HG02885 (cell line): Measurements from ENCODE around the gene MYO1H.
"Not testable (repeated sequence)": the region's sequence is repeated elsewhere in the genome, so short reads cannot be mapped to it uniquely, and the experiment has no call there.

Experiments used
- ATAC-seq: cut with Tn5 transposase; IDR thresholded peaks from one replicate; pipeline ENCODE4 v1.9.1; 2021; ENCODE audit warnings: mild to moderate bottlenecking; ENCODE audit not compliant: unreplicated experiment, poor library complexity

MYO1H gene, protein sequence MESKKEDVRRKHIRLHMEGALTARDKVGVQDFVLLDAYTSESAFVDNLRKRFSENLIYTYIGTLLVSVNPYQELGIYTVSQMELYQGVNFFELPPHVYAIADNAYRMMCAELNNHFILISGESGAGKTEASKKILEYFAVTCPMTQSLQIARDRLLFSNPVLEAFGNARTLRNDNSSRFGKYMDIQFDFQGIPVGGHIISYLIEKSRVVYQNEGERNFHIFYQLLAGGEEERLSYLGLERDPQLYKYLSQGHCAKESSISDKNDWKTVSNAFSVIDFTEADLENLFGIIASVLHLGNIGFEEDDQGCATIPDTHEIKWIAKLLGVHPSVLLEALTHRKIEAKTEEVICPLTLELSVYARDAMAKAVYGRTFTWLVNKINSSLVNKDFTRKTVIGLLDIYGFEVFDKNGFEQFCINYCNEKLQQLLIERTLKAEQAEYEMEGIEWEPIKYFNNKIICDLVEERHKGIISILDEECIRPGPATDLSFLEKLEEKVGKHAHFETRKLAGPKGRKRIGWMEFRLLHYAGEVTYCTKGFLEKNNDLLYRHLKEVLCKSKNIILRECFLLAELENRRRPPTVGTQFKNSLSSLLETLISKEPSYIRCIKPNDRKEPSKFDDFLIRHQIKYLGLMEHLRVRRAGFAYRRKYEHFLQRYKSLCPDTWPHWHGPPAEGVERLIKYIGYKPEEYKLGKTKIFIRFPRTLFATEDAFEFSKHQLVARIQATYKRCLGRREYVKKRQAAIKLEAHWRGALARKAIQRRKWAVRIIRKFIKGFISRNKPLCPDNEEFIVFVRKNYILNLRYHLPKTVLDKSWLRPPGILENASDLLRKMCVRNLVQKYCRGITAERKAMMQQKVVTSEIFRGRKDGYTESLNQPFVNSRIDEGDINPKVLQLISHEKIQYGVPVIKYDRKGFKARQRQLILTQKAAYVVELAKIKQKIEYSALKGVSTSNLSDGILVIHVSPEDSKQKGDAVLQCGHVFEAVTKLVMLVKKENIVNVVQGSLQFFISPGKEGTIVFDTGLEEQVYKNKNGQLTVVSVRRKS

DNA sequence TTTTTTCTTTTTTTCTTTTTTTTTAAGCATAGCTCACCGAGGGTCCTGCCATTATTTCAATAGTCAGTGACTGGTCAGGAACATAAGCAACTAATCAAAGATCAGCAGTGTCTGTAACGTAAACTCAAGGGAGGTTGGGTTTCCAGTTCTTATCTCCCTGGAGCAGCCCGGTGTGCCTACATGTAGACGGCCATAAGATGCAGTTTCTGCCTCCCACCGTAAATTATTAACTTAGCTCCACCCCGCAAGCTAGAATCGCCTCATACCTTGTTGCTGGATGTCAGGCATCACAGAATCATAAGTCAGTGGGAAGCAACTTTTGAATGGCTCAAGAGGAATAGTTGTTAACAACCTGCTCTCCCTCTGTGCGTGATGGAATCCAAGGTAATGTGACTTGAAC is at the start of gene MYO1H:
MYO1H (plus strand) TSS at position 312 of the 400 bp plus-strand sequence; CDS start at position 373, 61 bp downstream.
- no peak for ATAC-seq

DNA sequence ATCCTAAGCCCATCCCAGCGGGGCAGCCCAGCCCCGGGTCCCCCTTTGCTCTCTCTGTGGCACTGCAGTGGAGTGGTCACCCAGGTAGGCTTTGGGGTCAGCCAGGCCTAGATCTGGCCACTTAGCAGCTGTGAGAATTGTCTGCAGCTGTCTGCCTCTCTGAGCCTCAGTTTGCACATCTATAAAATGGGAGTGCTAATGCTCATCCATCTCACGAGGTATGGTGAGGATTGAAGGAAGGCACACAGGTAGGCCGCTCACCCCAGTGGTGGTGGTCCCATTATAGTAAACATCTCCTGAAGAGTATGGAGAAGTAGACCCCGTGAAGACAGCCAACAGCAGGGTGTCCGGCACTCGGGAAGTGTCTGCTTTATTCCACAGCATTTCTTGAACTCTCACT is 47.9 kb upstream of the MYO1H start:
- ATAC-seq: no peak

DNA sequence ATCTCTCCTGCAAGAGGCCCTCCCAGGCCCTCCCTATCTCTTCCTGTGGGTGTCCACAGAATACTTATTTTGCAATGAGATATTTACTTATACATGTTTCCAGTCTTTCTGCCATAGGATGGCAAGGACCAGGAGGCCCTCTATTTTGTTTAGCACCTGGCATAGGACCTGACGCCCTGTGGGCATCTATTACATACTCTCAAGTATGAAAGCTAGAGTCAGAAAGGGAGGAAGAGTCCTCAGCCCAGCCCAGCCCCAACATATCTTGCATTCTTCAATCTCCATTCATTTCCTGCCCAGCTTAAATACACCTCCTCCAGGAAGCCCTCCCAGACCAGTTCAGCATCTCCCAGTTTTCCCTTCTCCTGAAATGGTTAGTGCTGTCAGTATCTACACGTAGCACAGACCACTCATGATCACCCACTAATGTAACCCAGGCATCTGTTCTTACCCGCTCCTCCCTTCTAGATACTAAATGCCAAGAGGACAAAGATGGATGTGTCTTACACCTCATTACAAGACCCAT is 46.0 kb upstream of the MYO1H start:
- ATAC-seq: no peak

DNA sequence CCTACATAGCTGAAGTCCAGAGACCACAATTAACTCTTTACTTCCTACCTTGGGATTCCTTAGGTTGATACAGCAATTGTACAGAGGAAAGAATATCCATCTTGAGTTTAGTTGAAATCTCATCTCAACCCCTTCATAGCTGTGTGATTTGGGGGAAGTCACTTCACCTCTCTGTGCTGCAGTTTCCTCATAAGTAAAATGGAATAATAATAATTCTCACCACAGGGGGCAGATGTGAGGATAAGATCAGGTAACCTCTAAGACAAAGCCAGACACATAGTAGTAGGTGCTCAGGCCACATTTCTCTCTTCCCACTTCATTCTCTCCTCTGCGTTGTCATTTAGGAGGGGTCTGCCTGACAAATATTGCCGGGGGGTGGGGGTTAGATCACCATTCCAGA is 45.3 kb upstream of the MYO1H start:
- no peak for ATAC-seq

DNA sequence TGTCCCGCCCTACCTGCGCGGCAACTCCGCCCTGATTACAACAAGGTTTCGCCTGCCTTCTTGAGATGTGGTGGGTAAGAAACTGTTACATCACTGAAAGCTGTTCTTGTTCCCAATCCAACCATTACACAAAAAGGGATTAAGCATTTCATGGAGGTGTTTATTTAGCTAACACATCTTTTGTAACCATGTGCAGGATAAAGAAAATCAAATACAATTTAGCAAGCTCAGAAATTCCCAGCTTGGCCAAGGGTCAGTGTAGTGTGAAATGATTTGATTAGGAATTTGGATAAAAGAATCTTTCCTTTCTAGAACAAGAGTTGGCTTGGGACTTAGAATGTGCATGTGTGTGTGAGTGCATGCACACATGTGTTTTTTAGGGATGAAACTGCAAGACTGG is 44.9 kb upstream of the MYO1H start:
- ATAC-seq: no peak

DNA sequence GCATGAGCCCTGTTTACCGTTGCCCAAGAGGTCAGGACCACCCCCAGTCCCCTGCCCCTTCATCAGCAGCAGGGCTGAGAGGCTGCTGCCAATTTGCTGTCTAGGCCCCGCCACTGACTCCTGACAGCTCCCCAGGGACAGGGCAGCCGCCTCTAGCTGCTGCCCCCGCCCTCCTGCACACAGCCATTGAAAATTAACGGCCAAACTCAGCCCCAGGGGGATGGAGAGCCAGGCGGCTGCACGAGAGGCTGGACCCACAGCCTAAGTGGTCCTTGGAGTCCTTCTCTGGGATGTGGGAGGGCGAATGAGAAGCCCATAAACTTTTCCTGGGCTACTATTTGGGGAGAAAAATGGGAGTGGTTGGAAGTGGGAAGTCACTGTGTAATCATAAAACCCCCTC is 43.2 kb upstream of the MYO1H start:
- ATAC-seq: no peak

DNA sequence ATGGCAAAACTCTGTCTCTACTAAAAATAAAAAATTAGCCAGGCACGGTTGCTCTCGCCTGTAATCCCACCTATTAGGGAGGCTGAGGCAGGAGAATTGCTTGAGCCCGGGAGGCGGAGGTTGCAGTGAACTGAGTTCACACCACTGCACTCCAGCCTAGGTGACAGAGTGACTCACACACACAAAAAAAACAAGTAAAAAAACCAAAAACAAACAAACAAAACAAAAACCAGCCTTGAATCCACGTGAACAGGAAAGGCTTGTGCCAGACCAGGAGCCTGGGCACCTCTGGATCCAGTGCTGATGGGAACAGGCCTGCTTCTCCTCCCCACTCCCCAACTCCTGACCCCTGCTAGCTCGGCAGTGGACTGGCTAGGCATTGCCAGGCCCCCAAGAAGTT is 42.2 kb upstream of the MYO1H start:
- no peak for ATAC-seq

DNA sequence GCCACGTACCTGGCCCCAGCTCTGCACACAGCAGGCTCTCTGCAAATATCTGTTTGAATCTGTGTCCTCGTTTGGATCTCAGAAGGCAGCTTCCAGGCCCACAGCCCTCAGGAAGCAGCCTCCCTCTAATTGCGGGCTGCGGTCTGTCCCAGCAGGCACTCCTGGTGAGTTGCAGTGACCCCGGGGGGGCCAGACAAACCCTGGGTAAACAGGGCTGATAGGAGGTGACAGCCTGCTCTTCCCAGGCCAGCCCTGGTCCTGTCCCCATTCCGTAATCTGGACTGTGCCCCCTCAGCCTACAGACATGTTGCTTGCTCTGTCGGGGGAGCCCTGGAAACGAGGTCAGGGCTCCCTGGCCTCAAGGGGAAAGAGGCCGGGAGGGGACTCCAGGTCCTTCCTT is 40.6 kb upstream of the MYO1H start:
- no peak for ATAC-seq

DNA sequence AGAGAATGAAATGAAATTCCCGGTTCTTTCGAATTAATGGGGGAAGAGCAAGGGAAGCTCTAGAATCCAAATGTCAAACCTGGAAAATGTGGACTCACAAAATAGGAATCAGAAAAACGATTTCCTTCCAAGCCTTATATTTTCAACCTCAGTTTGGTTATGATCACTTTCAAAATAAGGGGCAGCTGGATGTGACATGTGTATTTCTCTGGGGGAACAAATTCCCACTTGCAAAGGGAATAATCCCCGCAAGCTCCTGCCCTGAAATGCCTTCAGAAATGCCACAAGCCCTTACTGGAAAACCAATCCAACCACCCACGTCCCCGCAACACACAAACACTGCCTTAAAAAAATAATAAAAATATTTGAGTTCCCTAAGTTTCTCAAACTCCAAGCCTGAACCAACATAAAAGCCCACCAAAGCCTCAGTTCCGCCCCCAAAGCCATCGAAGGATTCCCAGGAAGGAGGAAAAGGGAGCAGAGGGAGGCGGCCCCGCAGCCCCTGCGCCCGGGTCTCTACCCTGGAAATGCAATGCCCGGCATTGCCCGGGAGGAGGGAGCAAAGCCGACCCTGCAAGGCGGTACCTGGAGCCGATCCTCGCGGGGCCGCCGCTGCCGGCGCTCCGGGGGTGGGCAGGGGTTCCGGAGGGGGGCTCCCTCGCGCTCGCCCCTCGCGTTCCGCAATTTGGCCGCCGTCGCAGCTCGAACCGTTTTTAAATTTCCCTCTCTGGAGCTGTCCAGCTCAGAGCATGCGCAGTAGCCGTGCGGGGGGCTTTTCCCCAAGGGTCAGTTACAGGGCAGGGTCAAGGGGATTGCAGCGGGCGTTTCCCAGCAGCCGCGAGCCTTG is 38.9 kb upstream of the MYO1H start, which contains the start of gene FOXN4:
FOXN4 (minus strand) TSS at position 751 of the 847 bp plus-strand sequence. CDS start 963 bp downstream, outside the sequence.
- ATAC-seq: no peak

DNA sequence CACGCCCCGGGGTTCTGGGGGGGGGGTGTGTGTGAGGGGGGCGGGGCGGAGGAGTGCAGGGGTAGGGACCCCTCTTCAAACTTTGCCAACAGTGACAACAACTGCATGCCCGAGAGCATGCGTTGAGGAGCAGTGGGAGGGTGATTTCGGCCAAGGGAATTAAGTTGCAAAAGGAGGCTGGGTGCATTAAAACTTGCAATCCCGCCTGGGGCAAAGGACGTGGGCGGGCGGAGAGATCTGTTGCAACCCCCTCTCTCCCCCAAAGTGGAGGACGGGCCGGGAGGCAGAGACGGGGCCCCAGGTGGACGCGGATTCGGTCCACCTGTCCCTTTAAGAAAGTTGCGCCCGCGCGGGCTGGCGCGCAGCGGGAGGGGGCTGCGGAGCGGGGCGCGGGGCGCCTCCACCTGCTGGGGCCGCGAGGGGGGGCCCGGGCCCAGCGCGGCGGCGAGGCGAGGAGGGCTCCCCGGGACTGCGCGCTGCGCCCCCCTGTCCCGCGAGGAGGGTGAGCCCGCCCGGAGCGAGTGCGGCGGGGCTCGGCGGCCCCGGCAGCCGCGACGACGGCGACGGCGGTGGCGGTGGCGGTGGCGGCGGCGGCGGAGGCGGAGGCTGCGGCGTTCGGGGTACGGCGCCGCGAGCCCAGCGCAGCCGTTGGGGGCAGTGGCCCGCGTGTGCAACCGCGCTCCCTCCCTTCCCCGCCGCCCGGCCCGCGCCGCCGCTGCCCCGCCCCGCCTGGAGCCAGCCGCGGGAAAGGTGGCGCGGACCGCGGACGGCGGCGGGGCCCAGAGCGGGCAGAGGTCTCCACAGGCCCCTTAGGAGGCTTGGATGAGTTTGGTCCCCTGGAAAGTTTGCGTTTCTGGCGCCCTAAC is 38.1 kb upstream of the MYO1H start:
- ATAC-seq: no peak

DNA sequence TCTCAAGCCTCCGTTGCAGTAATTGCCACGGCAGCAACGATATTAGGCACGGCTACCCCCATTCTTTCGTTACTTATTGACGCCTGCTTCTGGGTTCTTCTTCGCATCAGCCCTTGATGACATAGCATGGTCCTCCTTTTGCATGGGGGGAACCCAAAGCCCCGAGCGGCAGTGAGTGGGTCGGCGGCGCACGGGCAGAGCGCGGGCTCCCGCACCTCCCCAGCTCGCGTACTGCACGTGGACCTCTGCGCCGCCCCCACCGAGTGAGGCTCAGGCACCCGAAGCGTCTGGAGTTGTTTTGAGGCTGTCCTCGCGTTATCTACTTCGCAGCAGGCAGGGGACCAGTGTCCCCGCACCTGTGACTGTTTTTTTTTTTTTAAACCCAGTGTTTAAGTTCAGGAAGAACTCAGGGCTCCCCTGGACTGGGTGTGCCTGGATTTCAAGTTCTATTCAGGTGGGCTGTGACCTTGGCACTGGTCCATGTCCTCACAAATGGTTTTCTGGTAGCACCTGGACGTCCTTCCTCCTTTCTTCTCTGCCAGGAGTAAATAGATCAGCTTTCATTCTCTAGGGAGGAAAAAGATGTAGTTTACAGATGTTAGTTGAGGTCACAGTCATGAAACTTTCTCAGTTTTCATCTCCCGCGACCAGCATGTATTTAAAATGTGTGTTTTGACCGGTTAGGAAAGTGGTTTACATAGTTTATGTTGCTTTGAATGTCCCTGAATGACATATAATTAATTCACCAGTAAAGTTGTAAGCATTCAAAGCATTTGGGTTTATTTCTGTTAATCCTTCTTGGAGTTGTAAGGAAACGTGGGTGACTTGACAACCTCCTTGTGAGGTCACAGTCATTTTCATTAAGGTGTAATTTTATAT is 37.2 kb upstream of the MYO1H start:
- no peak for ATAC-seq

DNA sequence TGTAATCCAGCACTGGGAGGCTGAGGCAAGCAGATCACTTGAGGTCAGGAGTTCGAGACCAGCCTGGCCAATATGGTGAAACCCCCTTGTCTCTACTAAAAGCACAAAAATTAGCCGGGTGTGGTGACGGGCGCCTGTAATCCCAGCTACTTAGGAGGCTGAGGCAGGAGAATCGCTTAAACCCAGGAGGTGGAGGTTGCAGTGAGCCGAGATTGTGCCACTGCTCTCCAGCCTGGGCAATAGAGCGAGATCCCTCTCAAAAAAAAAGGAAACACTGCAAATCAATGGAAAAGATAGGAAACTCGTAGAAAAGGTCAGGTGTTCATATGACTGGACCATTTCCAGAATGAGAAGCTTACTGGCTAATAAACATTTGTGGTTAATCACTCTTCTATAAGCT is 26.4 kb upstream of the MYO1H start:
- not testable (repeated sequence) for ATAC-seq

DNA sequence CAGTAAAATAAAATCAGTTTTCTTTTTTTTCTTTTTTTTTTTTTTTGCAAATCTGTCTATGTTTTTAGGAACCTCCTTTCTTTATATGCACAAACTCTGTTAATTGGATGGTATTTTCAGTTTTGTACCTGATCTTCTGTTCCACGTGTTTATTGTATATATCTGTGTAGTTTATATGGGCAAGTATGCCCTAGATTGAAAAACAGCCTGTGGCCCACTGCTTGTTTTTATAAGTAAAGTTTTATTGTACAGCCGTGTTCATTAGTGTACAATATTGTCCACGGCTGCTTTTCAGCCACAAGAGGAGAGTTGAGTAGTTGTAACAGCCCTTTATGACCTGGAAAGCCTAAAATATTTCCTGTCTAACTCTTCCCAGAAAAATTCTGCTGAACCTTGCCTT is 18.7 kb upstream of the MYO1H start:
- ATAC-seq: no peak

DNA sequence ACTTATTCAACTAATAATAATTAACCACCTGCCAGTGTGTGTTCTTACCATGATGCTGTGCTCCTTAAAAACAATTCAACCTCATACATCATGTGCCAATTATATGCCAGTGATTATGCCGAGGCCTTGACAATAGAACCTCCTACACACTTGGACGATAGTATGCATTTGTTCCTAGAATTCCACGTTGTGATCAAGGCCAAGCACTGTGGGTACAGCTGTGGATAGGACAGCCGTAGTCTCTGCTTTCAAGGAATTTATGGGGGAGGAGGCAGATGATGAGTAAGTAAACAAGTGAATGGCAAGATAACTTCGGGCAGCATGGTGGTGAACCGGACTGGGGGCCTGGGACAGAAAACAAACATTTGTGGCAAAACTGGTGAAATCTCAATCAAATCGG is 18.0 kb upstream of the MYO1H start:
- no peak for ATAC-seq

DNA sequence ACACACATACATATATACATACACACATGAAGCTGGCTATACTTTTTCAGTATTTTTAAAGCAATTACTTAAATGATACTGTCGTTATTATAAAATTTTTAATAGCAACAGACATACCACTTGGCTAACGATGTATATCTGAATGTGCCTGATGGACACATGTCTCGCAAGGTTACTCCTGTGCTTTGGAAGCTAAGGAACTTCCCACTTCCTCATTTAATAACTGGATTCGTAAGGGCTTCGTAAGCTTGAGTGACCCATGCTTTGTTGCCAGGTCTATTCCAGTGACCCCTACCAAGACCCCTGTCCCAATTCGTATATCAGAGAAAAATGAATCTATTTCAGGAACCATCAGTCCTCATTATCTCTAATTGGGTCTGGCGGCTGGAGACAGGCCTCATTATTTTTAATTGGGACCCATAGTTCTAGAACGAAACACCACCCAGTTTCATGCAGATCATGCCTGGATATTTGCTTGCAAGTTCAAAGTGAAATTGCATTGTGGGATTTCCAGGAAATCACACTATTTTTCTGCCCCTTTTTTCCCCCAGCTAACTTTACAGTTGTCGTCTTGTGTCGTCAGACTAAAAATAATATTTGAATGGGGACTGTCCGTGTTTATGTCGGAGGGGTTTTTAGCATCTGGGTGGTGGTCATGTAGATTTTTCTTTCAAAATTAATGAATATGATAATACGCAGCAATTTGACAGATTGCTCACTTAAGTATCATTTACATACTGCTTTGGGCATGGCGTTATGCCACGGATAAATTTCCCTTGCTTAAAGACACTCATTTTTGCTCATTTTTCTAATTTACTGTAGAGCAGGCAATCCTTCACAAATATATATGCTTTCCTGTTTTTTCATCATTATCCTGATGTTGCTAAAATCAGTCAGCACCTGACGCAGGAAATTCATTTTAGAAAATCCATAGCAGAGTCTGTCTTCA is 17.1 kb upstream of the MYO1H start:
- no peak for ATAC-seq

DNA sequence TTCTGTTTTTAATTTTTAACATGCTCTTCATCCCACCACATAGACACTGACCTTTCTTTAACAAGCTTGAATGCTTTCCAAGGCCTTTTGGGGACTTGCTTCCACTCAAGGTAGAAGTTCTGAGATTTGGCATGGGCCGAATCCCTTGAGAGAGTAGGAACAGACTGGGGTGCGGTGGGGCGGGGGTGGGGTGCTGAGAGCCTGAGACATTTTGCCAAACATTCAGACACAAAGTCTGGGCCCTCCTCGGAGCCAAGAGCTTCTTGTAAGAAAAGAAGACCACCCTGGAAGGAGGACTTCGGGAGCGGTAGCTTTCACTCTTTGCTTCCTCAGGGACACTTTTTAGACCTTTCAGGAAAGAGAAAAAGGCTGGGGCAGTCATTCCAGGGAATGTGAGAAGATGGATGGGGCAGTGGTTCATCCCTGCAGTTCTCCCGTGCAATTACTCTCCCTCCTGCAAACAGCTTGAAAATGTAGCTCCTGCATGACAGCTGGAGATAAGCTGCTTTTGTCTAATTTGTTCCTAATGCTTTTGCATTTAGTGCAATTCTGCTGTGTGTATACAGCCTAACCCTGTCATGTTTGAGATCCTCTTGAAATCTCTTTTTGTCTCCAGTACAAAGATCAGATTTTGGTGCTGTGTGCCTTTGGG is 16.3 kb upstream of the MYO1H start:
- no peak for ATAC-seq
